ENCODE measurements around the gene MUC12. TPM values are rescaled to one million over a fixed set of nuclear protein-coding genes. Genes with fewer than 3 reads are reported as not detected.
"Not testable (repeated sequence)": the region's sequence is repeated elsewhere in the genome, so short reads cannot be mapped to it uniquely, and the experiment has no call there.

Gene MUC12
- total and polyA plus RNA-seq, 7 donors, result 0.14 to 553 (median 8.6) TPM

DNA sequence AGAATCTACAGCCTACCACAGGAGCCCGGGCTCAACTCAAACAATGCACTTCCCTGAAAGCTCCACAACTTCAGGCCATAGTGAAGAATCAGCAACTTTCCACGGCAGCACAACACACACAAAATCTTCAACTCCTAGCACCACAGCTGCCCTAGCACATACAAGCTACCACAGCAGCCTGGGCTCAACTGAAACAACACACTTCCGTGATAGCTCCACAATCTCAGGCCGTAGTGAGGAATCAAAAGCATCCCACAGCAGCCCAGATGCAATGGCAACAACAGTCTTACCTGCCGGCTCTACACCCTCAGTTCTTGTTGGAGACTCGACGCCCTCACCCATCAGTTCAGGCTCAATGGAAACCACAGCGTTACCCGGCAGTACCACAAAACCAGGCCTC lies 22.3 kb downstream of the MUC12 start:
- 94% methylated on average over 9 of the region's 9 CpGs for WGBS, 2 donors
- no peak for DNase-seq
- Histone ChIP-seq H3K4me1 (no peaks in the 10 kb centered on the region), H3K27ac (no peak overlapping the region), H3K27me3 (no peaks in the 10 kb centered on the region), H3K9me3 (no peaks in the 10 kb centered on the region), H3K4me3 (no peak overlapping the region), H3K36me3 (no peaks in the 10 kb centered on the region)
- intact Hi-C loops (cut with DNase I), result no loop called here
- TF ChIP-seq EP300 (IDR thresholded peaks at IDR 0.05), result no peak
- no peak for TF ChIP-seq POLR2AphosphoS5 (IDR thresholded peaks at IDR 0.05)
- no peak for TF ChIP-seq POLR2A (IDR thresholded peaks at IDR 0.05)
- TF ChIP-seq, protein P1, sequence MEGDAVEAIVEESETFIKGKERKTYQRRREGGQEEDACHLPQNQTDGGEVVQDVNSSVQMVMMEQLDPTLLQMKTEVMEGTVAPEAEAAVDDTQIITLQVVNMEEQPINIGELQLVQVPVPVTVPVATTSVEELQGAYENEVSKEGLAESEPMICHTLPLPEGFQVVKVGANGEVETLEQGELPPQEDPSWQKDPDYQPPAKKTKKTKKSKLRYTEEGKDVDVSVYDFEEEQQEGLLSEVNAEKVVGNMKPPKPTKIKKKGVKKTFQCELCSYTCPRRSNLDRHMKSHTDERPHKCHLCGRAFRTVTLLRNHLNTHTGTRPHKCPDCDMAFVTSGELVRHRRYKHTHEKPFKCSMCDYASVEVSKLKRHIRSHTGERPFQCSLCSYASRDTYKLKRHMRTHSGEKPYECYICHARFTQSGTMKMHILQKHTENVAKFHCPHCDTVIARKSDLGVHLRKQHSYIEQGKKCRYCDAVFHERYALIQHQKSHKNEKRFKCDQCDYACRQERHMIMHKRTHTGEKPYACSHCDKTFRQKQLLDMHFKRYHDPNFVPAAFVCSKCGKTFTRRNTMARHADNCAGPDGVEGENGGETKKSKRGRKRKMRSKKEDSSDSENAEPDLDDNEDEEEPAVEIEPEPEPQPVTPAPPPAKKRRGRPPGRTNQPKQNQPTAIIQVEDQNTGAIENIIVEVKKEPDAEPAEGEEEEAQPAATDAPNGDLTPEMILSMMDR (IDR thresholded peaks at IDR 0.05), result no peak

GRCh38 chr7:100992280-100992679 lies 22.9 kb downstream of the MUC12 start:
- H3K36me3 ChIP-seq; DNase-seq; H3K27me3 ChIP-seq; intact Hi-C loops (cut with DNase I); H3K27ac ChIP-seq; H3K9me3 ChIP-seq; H3K4me3 ChIP-seq; H3K4me1 ChIP-seq: not testable (repeated sequence)
- 90 to 92% methylated on average over 11 to 12 of the region's 12 CpGs for WGBS, 2 donors

- H3K27me3 ChIP-seq; H3K36me3 ChIP-seq; H3K27ac ChIP-seq; DNase-seq; H3K4me3 ChIP-seq; H3K4me1 ChIP-seq; H3K9me3 ChIP-seq; intact Hi-C loops (cut with DNase I): not testable (repeated sequence)
- WGBS, 2 donors, result no CpG with 5 or more reads among the region's 9 CpGs
Measured at GRCh38 chr7:100994671-100995070, 25.3 kb downstream of the MUC12 start.

- 87 to 90% methylated on average over 4 to 5 of the region's 10 CpGs for WGBS, 2 donors
- not testable (repeated sequence) for DNase-seq
Measured at GRCh38 chr7:100998530-100998929, 29.2 kb downstream of the MUC12 start.

DNA sequence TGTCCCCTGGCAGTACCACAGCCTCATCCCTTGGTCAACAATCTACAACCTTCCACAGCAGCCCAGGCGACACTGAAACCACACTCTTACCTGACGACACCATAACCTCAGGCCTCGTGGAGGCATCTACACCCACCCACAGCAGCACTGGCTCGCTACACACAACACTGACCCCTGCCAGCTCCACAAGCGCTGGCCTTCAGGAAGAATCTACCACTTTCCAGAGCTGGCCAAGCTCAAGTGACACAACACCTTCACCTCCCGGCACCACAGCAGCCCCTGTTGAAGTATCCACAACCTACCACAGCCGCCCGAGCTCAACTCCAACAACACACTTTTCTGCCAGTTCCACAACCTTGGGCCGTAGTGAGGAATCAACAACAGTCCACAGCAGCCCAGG lies 30.0 kb downstream of the MUC12 start:
- H3K4me1 ChIP-seq; H3K27me3 ChIP-seq; DNase-seq; H3K36me3 ChIP-seq; H3K9me3 ChIP-seq; intact Hi-C loops (cut with DNase I); H3K27ac ChIP-seq; H3K4me3 ChIP-seq: not testable (repeated sequence)
- no CpG with 5 or more reads among the region's 9 CpGs for WGBS, 2 donors

More at GRCh38 chr7:100998530-100998929, 29.2 kb downstream of the MUC12 start:
- H3K27me3 ChIP-seq; H3K36me3 ChIP-seq; H3K4me1 ChIP-seq; intact Hi-C loops (cut with DNase I); H3K9me3 ChIP-seq; H3K4me3 ChIP-seq; H3K27ac ChIP-seq: not testable (repeated sequence)

GRCh38 chr7:101000025-101000424 lies 30.7 kb downstream of the MUC12 start:
- H3K36me3 ChIP-seq; H3K27ac ChIP-seq; H3K4me1 ChIP-seq; H3K9me3 ChIP-seq; DNase-seq; H3K4me3 ChIP-seq; intact Hi-C loops (cut with DNase I); H3K27me3 ChIP-seq: not testable (repeated sequence)
- 90 to 94% methylated on average over 10 of the region's 10 CpGs for WGBS, 2 donors

GRCh38 chr7:101002333-101002732 lies 33.0 kb downstream of the MUC12 start:
- H3K27ac ChIP-seq; H3K27me3 ChIP-seq; DNase-seq; H3K4me3 ChIP-seq; intact Hi-C loops (cut with DNase I); H3K4me1 ChIP-seq; H3K9me3 ChIP-seq; H3K36me3 ChIP-seq: not testable (repeated sequence)
- 100% methylated on average over 2 of the region's 8 CpGs for WGBS, 2 donors

- H3K4me3 ChIP-seq; H3K4me1 ChIP-seq; H3K27ac ChIP-seq; intact Hi-C loops (cut with DNase I); H3K9me3 ChIP-seq; H3K27me3 ChIP-seq; DNase-seq; H3K36me3 ChIP-seq: not testable (repeated sequence)
- 77 to 89% methylated on average over 2 of the region's 2 CpGs for WGBS, 2 donors
Measured at GRCh38 chr7:101007361-101007760, 38.0 kb downstream of the MUC12 start.

- Histone ChIP-seq H3K36me3 (peaks cover 0 to 5% (median 0%) of the 10 kb centered on the region in 4 donors), H3K27me3 (no peaks in the 10 kb centered on the region), H3K27ac (no peak overlapping the region), H3K4me3 (no peak overlapping the region), H3K9me3 (no peaks in the 10 kb centered on the region), H3K4me1 (no peaks in the 10 kb centered on the region)
- TF ChIP-seq POLR2AphosphoS5 (IDR thresholded peaks at IDR 0.05) (no peak), POLR2A (IDR thresholded peaks at IDR 0.05) (no peak), EP300 (IDR thresholded peaks at IDR 0.05) (no peak)
- TF ChIP-seq, protein P1 (IDR thresholded peaks at IDR 0.05), result no peak
- WGBS, 2 donors, result 88 to 92% methylated on average over 5 of the region's 5 CpGs
- DNase-seq, result no peak
- intact Hi-C loops (cut with DNase I), result no loop called here
Measured at GRCh38 chr7:101009629-101010028, 40.3 kb downstream of the MUC12 start.
